HEK293T (cell line): ENCODE results near the gene ASAP3.

Experiments
- FOXK2 ChIP-seq: fragments of 450-650 bp; IDR thresholded peaks from 2 replicates; pipeline ENCODE4 v1.6.1; 2016; ENCODE audit warnings: mild to moderate bottlenecking
- ZNF384 ChIP-seq: fragments of 450-650 bp; IDR thresholded peaks from 2 replicates; pipeline ENCODE4 v1.6.1; 2016

GRCh38 chr1:23485002-23485332 is 988 bp upstream of the ASAP3 start:
- no peak for TF ChIP-seq FOXK2
- TF ChIP-seq ZNF384: no peak
